ENCODE measurements around the gene LRRC59. TPM values are rescaled to one million over a fixed set of nuclear protein-coding genes. Genes with fewer than 3 reads are reported as not detected.

The LRRC59 gene
- total and polyA plus RNA-seq, 2 of the 13 experiments (the other 11 are each of a cell fraction or from before 2014, with no cell fraction given) = 87.3 to 222 TPM

DNA sequence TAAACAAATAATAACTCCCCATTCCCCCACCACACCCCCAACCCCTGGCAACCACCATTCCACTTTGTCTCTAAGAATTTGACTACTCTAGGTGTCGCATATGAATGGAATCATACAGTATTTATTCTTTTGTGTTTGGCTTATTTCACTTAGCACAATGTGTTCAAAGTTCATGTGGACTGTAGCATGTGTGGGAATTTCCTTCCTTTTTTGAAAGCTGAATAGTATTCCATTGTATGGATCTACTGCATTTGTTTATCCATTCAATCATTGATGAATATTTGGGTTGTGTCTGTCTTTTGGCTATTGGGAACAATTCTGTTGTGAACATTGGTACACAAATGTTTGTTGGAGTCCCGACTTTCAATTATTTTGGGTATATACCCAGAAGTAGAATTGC is 25.4 kb upstream of the LRRC59 start (continued):
- TF ChIP-seq KDM5A (IDR thresholded peaks at IDR 0.05; ENCODE audit: borderline replicate concordance, low read length) = no peak
- TF ChIP-seq RXRB (CRISPR knock-in tag; IDR thresholded peaks at IDR 0.05; ENCODE audit: borderline replicate concordance) = peak; percentile 63; the same call in 1 of the 2 replicates
- peak; percentile 72 for TF ChIP-seq ARID5B (CRISPR knock-in tag; IDR thresholded peaks at IDR 0.05)
- peak; percentile 81 for TF ChIP-seq PPARG (CRISPR knock-in tag; conservative IDR thresholded peaks at IDR 0.05)
- TF ChIP-seq HNF4A (CRISPR knock-in tag; IDR thresholded peaks at IDR 0.05) = peak; percentile 90
- TF ChIP-seq, protein P1, sequence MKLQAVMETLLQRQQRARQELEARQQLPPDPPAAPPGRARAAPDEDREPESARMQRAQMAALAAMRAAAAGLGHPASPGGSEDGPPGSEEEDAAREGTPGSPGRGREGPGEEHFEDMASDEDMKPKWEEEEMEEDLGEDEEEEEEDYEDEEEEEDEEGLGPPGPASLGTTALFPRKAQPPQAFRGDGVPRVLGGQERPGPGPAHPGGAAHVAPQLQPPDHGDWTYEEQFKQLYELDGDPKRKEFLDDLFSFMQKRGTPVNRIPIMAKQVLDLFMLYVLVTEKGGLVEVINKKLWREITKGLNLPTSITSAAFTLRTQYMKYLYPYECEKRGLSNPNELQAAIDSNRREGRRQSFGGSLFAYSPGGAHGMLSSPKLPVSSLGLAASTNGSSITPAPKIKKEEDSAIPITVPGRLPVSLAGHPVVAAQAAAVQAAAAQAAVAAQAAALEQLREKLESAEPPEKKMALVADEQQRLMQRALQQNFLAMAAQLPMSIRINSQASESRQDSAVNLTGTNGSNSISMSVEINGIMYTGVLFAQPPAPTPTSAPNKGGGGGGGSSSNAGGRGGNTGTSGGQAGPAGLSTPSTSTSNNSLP (IDR thresholded peaks at IDR 0.05; ENCODE audit: low read depth, low read length) = peak; percentile 77
- TF ChIP-seq MLX (CRISPR knock-in tag; IDR thresholded peaks at IDR 0.05) = 0 out of 2 replicates have a peak, but pooled peaks have one; percentile 37
- no peak for TF ChIP-seq SALL2 (CRISPR knock-in tag; IDR thresholded peaks at IDR 0.05)
- peak; percentile 83 for TF ChIP-seq RCOR2 (CRISPR knock-in tag; IDR thresholded peaks at IDR 0.05)
- TF ChIP-seq HDAC2 (CRISPR knock-in tag; IDR thresholded peaks at IDR 0.05) = peak; percentile 45; the same call in 1 of the 2 replicates
- peak; percentile 58 for TF ChIP-seq RARA (CRISPR knock-in tag; IDR thresholded peaks at IDR 0.05)
- TF ChIP-seq ZNF232 (CRISPR knock-in tag; IDR thresholded peaks at IDR 0.05; ENCODE audit: borderline replicate concordance) = no peak
- no peak for TF ChIP-seq LCORL (IDR thresholded peaks at IDR 0.05)
- no peak for TF ChIP-seq LCORL (CRISPR knock-in tag; IDR thresholded peaks at IDR 0.05)
- no peak for TF ChIP-seq ZNF337 (CRISPR knock-in tag; IDR thresholded peaks at IDR 0.05; ENCODE audit: borderline replicate concordance, low read depth)
- no peak for TF ChIP-seq FOXP1 (IDR thresholded peaks at IDR 0.05)
- peak; percentile 78 for TF ChIP-seq FOXP1 (CRISPR knock-in tag; IDR thresholded peaks at IDR 0.05)
- 0 out of 2 replicates have a peak, but pooled peaks have one; percentile 29 for TF ChIP-seq NFIC (IDR thresholded peaks at IDR 0.05; ENCODE audit: low read length)
- peak; percentile 47; the same call in 1 of the 2 replicates for TF ChIP-seq ZNF7 (CRISPR knock-in tag; IDR thresholded peaks at IDR 0.05)
- TF ChIP-seq ZNF3 (CRISPR knock-in tag; IDR thresholded peaks at IDR 0.05) = peak; percentile 81; the same call in 1 of the 2 replicates
- peak; percentile 89; the same call in 1 of the 2 replicates for TF ChIP-seq SOX5 (CRISPR knock-in tag; IDR thresholded peaks at IDR 0.05; ENCODE audit: borderline replicate concordance)
- no peak for TF ChIP-seq ZNF614 (CRISPR knock-in tag; IDR thresholded peaks at IDR 0.05; ENCODE audit: borderline replicate concordance)
- peak; percentile 26; the same call in 1 of the 2 replicates for TF ChIP-seq ZMYM3 (CRISPR knock-in tag; IDR thresholded peaks at IDR 0.05)
- TF ChIP-seq NCOA2 (CRISPR knock-in tag; IDR thresholded peaks at IDR 0.05) = peak; percentile 51
- TF ChIP-seq CSRNP1 (CRISPR knock-in tag; IDR thresholded peaks at IDR 0.05) = no peak
- TF ChIP-seq ZNF644 (CRISPR knock-in tag; IDR thresholded peaks at IDR 0.05; ENCODE audit: low read depth) = 0 out of 2 replicates have a peak, but pooled peaks have one; percentile 41

Data from HepG2 (cell line).